HG02943 (cell line): ENCODE measurements around the gene BATF.

ENCODE experiments used
- ATAC-seq: cut with Tn5 transposase; IDR thresholded peaks from one replicate; pipeline ENCODE4 v1.9.1; 2021; ENCODE audit warnings: mild to moderate bottlenecking, low read depth, moderate library complexity; ENCODE audit not compliant: unreplicated experiment

The BATF gene

DNA sequence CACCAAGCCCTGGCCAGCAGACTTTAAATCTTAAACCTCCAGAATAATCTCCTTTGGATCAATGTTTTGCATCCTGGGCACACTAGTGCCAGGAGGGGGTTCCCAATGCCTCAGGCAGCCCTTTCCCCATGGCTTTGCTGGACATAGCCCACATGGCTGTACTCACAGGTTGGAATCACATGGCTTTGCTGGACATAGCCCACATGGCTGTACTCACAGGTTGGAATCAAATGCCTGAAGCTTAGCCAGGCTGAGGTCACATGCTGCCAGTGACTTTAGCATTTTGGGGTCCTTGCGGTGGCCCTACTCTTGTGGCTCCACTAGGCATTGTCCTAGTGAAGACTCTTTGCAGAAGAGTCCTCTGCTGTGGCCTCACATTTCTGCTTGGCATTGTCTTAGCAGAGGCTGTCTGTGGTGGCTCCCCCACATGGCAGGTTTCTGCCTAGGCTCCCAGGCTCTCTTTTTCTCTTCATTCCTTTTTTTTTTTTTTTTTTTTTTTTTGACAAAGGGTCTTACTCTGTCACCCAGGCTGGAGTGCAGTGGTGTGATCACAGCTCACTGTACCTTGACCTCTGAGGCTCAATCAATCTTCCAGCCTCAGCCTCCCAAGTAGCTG, 69.2 kb downstream of the BATF start:
- no peak for ATAC-seq

DNA sequence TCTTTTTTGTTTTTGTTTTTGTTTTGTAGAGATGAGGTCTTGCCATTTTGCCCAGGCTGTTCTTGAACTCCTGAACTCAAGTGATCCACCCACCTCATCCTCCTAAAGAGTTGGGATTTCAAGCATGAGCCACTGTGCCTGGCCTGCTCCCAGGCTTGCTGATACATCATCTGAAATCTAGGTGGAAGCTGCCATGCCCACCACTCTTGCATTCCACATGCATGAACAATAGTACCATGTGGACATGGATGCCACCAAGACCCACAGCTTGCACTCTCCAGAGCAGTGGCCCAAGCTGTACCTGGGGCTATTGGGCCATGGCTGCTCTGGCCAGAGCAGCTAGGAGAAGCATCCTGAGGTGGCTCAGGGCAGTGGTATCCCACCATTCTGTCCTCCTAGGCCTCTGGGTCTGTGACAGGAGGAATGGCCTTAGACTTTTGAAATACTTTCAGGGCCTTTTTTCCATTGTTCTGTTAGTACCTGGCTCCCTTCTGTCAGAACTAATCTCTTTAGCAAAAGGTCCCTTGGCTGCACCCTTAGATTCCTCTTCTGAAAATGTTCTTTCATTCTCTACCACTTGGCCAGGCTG, 69.8 kb downstream of the BATF start:
- ATAC-seq = no peak

DNA sequence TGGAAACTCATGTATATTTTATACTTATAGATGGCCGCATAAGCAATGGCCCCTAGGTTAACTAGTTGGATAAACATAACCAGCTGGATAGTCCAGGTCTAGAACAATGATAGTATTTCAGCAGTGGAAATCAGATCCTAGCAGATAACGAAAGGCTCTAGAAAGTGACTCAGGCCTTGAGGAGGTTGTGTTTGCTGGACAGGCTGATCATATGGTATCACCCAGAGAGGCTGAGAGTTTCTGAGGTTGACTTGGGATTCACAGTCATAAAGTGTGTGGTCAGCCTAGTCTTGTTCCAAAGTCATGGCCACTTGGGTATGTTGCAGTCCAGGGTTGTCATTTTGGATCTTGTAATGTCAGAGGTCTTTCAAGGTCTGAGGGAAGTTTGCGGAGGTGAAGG, 73.0 kb downstream of the BATF start:
- ATAC-seq = no peak
